RPMI7951 (cell line): Measurements from ENCODE around the gene PTCH2. TPM values are rescaled to one million over a fixed set of nuclear protein-coding genes. Genes with fewer than 3 reads are reported as not detected.
"Not testable (repeated sequence)": the region's sequence is repeated elsewhere in the genome, so short reads cannot be mapped to it uniquely, and the experiment has no call there.

Experiments
- DNase-seq: peaks from one replicate; pipeline ENCODE4 v3.0.0-alpha.2; 2012; ENCODE audit warnings: low read depth
- total RNA-seq: library from RNA; depleted of rRNA; stranded (reverse); fragments of >200 nt; shearing (Covaris generic); gene quantifications from 2 replicates; pipeline ENCODE4 v1.2.3, GENCODE V29; 2014

Gene PTCH2
- total RNA-seq, 1 experiment from 2014 or later, result 0.12 TPM

DNA sequence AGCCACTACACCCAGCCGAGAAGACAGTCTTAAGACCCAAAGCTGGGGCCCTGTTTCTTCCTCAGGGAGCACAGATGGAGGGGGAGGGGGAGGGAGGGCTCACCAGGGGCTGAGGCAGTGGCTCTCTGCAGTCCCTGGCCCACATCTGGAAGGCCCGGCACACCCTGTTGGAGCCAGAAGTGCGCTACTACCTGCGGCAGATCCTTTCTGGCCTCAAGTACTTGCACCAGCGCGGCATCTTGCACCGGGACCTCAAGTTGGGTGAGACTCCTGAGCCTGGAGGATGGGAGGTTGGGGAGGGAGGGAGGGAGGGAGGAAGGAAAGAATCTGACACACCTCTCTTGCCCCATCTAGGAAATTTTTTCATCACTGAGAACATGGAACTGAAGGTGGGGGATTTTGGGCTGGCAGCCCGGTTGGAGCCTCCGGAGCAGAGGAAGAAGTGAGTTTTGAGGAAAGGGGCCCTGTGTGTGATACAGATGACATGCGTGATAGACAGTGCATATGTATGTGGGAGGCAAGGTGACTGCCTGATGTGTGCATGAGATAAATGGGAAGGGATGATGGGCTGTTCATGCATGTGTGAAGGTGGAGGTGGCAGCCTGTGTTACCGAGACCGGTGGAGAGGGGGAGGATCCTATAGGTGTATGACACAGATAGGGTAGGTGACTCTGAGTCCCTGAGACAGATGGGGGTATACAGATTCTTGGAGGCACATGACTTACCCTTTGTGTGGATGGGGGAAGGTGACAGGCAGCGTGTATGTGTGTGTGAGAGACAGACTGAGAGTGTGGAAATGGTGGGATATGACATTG is 41.4 kb downstream of the PTCH2 start:
- no peak for DNase-seq

DNA sequence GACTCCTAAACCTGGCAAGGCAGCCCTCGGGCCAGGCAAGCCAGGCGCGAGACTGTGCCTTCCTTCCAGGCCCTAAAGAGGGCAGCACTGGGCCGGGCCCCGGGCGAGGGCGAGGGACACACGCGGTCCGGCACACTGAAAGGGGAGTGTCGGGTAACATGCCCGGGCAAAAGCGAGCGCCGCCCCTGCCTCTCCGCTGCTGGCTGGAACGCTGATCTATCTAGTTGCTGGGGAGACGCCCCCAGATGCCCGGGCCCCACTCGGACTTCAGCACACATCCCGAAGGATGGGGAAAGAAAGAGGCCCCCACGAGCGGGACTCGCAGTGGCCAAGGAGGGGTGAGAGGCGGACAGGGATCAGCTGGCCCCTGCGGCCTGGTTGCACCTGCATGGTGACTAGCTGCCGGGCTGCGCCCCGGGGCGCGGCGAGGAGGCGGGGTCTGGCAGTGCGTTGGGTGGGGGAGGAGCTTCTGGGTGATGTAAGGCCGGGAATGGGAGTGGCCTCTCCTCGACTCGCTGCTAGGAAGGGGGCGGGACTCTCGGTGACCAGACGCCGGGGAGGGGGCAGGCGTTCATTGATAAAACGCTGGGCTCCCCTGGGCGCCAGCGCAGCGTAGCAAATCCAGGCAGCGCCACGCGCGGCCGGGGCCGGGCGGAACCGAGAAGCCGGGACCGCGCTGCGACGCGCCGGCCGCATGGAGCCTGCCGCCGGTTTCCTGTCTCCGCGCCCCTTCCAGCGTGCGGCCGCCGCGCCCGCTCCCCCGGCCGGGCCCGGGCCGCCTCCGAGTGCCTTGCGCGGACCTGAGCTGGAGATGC is 43.1 kb downstream of the PTCH2 start, which contains the start of gene PLK3:
Gene PLK3, plus strand, starts transcription at position 608 of the 815 bp plus-strand sequence. Its CDS starts 87 bp downstream, at position 695.
- peak; percentile 96 for DNase-seq

DNA sequence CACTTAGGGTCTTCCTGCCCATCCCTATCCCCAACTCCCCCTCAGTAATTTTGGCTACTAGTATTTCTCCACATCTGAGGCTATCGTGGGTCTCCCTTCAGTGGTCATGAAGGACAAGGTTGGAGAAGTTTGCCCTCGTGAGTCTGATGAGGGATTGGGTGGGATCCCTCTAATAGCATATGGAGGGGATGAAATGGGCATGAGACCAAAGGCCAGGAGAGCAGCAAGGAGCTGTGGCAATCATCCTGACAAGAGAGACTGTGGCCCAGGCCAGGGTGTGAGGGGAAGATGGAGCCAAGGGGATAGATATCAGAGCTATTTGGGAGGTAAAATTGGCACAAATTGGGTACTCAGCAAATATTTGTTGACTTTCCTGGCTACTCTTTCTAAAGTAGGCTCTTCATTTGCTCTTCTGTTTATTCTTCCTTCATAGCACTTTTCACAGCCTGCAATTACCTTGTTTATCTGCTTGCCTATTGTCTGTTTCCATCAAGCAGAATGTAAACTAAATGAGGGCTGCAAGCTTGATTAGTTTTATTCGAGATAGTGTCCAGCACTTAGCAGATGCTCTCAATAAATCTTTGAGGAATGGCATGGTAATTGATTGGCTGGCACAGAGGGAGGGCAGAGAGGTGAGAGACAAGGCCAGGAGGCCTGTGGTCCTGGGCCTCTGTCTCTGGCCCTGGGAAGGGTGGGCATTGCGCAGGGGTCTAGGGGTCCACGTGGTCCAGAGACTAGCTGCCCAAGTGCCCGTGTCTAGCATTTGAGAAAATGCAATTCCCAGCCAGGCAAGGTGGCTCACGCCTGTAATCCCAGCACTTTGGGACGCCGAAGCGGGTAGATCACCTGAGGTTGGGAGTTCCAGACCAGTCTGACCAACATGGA is 44.3 kb downstream of the PTCH2 start:
- DNase-seq, result no peak

DNA sequence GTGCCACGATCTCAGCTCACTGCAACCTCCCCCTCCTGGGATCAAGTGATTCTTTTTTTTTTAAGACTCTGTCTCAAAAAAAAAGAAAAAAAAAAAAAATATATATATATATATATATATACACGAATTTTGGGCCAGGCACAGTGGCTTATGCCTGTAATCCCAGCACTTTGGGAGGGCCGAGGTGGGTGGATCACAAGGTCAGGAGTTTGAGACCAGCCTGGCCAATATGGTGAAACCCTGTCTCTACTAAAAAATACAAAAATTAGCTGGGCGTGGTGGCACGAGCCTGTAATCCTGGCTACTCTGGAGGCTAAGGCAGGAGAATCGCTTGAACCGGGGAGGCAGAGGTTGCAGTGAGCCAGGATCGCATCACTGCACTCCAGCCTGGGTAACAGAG is 45.2 kb downstream of the PTCH2 start:
- DNase-seq, result not testable (repeated sequence)

DNA sequence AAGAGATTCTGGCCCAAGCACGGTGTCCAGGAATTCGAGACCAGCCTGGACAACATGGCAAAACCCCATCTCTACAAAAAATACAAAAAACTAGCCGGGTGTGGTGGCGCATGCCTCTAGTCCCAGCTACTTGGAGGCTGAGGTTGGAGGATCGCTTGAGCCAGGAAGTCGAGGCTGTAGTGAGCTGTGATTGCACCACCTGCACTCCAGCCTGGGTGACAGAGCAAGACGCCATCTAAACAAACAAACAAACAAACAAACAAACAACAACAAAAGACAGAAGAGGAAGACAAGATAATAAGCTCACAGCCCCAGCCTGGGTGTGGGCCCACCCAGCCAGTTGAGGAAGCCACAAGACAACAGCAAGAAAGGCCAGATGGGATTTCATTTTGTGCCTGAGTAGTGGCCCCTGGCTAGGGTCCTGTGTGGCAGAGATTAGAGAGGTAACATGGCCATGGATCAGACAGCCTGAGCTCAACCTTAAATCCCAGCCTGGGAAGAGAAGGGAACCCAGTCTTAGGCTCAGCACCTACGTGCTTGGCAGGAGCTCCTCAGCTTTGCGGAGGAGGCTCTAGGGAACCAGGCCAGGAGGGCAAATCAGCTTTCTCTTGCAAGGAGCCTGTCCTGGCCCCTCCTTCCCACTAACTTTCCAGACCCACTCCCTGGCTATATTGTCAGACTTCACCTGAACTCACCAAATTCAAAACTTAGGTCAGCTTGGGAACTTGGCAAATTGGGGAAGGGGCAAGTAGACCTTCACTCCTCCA is 50.1 kb downstream of the PTCH2 start:
- DNase-seq, result no peak

DNA sequence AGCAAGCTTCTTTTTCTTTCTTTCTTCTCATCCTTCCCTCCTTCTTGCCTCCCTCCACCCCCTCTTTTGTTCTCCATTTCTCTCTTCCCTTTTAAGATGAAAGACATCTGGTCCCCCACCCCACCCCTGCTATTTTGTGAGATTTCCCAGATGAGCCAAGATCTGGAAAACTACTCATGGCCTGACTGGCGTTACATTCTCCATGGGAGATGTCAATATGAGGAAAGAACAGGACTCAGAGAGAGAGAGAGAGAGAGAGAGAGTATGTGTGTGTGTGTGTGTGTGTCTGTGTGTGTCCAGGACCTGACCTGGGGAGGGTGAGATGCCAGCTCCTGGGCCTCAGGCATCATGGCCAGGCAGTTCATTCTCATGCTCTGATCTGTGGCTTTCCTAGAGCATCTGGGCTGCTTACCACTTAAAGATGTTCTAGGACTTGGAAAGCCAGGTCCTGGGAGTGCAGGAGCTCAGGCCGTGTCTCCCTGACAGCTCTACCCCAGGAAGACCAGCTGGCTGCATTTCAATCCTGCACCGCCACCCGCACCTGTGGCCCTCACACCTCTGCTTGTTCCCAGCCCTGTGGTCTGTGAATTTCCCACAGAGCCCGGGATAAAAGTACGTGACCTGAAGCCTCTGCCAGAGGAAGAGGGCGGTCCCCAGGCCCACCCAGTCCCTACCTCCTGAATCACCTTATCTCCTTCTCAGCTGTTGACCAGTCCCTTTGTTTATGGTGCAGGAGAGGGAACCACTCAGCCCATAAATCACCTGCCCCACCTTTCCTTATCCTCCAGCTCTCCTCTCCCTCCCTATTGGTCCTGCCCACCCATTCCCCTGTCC is 51.9 kb downstream of the PTCH2 start:
- DNase-seq, result no peak

DNA sequence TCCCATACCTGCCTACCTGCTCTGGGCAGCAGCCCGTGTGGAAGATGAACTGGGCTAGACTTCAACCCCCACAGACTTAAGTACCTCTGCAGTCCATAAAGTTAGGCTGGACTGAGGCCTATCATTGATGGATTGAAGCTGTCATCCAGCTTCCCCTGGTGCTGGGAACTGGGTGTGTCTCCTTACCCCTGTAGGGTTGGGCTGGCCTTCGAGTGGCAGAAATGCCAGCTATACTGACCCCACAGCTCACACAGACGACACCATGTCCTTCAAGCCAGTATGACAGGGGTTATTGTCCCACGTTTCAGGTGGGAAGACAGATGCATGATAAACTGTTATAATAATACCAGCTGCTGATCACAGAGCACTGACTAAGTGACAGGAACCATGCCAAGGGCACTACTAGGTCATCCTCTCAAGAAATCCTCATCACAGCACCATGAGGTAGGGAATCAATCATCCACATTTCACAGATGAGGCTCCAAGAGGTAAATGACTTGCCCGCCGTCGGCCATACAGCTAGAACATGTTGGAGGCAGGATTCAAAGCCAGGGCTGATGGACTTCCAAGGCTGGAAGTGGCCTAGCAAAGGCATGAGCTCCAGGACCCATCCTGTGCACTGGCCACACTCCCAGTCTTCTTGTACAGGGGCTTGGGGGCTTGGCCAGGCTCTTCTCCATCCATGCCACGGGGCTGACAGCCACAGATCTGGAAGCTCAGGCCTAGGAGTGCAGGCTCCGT is 54.8 kb downstream of the PTCH2 start, which contains the start of gene BEST4:
Gene BEST4, minus strand, starts transcription at position 51 of the 741 bp plus-strand sequence. CDS start 465 bp downstream, outside the sequence.
- DNase-seq, result no peak

DNA sequence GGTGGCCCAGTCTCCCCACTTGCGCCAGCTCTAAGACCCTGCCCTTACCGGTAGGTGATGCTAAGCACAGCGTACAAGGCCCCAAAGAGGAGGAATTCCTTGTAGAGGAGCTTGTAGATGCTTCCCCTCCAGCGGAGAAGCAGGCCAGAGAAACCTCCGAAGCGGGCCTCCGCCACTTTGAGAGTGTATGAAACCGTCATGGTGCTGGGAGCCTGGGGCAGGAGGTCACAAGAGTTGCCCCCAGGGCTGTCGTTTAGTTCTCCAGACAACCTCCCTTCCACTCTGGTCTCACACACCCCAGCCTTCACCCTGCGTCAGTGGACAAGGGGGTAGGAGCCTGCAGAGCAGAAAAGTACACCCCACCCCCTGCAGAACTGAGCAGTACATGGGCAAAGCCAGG is 55.5 kb downstream of the PTCH2 start:
- DNase-seq, result no peak

DNA sequence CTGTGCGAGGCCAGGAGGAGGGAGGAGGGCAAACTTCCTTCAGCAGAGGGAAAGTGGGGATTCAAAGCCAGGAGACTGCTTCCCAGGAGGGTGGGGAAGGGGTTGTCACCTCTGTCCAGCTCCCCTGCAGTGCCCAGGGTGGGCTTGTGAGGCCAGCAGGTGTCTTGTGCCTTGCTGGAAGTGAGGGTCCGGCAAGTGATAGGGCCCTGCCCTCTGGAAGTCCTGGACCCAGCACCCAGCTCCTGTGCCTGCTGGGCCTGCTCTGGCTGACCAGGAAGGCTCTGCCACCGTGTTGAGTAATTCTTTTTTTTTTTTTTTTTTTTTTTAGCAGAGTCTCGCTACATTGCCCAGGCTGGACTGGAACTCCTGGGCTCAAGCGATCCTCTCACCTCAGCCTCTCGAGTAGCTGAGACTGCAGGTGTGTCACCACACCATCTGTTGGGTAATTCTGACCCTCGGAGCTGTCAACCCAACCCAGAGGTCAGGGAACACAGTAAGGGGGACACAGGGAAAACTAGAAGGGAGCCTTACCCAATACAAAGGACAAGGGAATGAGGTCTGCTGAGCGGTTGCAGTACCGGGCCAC is 56.1 kb downstream of the PTCH2 start:
- no peak for DNase-seq

DNA sequence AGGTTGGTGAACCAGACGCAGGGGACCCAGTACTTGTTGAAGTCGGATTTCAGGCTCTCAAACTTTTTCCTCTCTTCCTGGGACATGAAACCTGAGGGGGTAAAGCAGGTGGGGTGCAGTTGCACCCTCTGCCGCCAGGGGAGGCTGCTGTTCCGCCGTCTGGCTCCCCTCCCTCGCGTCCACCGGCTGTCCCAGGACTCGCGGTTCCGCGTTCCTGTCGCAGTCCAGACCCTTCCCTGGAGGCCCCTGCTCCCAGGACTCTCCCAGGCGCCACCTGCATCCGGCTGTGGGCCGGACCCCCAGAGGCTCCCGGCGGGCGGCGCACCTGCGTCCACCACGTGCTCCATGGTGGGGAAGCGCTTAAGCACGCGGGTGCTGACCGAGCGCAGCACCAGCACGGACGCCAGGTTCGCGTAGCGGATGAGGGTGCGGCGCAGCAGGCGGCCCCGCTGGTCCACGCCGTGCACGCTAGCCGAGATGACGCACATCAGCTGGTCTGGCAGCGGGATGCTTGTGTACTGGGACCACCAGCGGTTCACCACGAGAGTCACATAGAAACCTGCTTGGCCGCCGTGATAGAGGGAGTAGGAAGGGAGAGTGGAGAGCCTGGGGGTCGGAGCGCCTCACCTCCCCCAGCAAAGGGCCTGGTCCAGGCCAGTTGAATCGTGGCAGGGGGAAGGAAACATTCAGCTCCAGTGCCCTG is 56.8 kb downstream of the PTCH2 start:
- no peak for DNase-seq

DNA sequence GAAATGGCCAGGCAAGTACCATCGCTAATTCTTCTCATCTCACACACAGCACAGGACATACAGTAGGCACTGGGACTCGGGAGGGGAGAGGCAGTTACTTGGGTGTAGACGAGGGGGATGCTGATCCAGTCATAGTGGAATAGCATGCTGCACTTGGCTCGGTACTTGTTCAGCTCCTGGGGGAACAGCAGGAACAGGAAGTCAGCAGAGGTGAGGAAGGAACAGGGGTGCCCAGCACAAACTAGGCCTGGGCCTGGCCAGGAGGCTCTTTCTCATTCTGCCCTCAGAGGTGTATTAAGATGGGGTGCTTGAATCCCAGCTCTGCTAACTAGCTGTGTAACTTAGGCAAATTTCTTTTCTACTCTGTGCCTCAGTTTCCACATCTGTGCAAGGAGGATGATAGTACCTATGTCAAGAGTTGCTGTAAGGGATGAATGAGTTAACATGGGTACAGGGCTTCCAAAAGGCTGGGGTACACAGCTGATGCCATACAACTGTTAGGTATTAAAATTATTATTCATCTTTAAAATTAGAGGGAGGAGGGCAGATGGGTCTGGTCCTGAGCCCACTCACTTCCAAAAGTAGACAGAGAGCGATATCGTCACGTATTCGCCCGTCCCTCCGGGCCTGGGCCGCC is 57.4 kb downstream of the PTCH2 start:
- no peak for DNase-seq

DNA sequence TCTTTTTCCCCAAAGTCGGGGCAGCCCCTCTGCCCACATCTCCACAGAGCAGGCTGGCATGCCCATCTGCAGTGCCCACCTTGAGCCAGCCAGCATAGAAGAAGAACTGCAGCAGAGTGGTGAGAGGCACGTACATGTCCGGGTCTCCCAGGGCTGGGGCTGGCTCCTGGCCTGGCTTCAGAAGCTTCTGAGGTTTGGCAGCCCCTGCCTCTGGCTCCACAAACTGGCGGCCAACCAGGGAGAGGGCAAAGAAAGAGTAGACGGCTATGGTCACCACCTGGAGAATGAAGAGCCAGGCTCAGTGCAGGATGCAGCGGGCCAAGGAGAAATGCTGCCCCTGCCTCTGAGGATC is 58.0 kb downstream of the PTCH2 start:
- DNase-seq, result no peak

DNA sequence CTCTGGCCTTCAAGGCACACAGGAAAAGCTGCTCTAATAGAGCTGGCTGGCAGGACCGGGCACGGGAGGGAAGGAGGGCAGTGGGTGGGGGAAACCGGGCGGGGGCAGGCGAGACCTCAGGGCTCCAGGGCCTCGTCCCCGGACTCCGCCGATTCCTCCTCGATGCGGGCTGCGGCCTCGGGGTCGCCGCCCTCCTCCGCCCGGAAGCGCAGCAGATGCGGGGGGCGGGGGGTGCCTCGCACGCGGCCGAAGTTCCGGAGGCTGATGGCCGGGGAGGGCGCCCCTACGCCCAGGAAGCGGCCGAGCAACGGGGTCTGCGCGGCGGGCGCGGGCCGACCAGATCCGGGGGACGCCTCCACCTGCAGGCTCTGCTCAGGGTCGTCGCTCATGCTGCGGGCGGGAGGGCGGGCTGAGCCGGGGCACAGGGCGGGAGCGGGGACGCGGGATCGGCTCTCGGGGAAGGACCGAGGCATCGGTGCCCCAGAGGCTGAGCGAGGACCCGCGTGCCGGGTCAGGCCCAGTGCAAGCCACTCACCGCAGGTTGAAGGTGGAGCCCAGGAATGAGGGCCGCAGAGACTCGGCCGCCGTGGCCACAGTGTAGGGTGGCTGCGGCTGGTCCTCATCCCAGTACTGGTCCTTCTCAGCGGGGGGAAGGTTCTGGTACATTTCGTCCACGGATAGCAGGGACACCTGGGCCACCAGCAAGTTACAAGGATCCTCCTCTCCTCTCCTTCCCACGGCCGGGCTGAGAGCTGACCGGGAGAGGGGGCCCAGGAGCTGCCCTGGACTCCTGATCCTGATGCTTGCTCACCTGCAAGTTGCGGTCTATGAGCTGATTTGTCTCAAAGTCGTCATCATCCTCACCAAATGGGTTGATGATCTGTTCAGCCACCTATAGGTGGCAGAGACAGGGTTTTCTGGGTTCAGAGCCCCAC is 58.7 kb downstream of the PTCH2 start:
- peak; percentile 20 for DNase-seq

DNA sequence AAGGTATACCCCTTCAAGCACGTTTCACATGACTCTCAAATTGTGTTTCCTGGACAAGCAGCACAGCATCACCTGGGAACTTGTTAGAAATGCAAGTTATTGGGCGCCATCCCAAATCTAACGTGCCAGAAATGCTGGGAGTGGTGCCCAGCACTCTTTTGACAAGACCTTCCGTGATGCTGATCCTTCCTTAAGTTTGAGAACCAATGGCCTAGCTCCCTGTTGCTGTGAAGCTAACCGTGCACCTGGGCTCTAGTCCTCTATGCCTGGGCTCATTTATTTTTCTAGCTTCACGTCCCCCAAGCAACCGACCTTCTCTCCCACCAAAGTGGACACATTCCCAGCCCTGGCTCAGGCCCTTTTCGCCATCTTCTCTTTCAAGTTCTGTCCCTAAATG is 59.4 kb downstream of the PTCH2 start:
- DNase-seq, result no peak

DNA sequence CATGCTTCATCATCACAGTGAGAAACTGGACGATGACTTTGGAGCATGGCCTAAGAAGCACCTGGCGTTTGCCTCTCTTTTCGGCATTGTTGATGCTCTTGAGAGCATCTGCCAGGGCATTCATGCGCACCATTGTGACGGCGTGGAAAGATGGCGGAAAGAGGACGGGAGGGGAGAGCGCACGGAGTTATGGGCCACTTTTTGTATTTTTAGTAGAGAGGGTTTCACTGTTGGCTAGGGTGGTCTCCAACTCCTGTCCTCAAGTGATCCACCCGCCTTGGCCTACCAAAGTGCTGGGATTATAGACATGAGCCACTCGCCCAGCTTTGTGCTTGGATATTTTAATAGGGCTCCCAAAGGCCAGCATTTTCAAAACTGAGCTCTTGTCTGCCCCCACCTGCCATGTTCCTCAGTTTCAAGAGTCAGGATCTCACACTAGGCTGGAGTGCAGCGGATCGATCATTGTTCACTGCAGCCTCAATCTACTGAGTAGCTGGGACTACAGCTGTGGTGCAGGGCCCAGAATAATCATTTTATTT is 62.4 kb downstream of the PTCH2 start:
- DNase-seq, result no peak
